GM13977 (cell line): ENCODE measurements around the gene SMPD4.
"Not testable (repeated sequence)": the region's sequence is repeated elsewhere in the genome, so short reads cannot be mapped to it uniquely, and the experiment has no call there.

Experiments
- DNase-seq: peaks from one replicate; pipeline ENCODE4 v3.0.0; 2012; ENCODE audit warnings: low spot score
- CTCF ChIP-seq: IDR thresholded peaks from 2 replicates; pipeline ENCODE4 v1.5.1; 2012; ENCODE audit warnings: mild to moderate bottlenecking, control low read depth; ENCODE audit not compliant: insufficient read depth; ENCODE audit errors: extremely low read depth, missing control alignments
- in situ Hi-C: fragments of 300-500 bp; cut with MboI; formaldehyde crosslinking; loops from one replicate; pipeline ENCODE4 v1.12.0; 2022; ENCODE audit warnings: low sequenced_read_pairs, low pct_unique_long_range_greater_than_20kb, mixed read lengths, inconsistent platforms; ENCODE audit not compliant: unreplicated experiment

SMPD4 gene

GRCh38 chr2:130169896-130170295 lies 11.5 kb downstream of the SMPD4 start:
- DNase-seq: no peak
- in situ Hi-C loops: loop anchor here (25.0 kb wide), 1 partner anchor 142 kb away; no protein-coding TSS in a partner anchor
- TF ChIP-seq CTCF: no peak

GRCh38 chr2:130169163-130169562 lies 12.2 kb downstream of the SMPD4 start:
- in situ Hi-C loops: loop anchor here (25.0 kb wide), 1 partner anchor 143 kb away; no protein-coding TSS in a partner anchor
- DNase-seq: not testable (repeated sequence)

GRCh38 chr2:130166611-130167010 lies 14.8 kb downstream of the SMPD4 start:
- in situ Hi-C loops: loop anchor here (25.0 kb wide), 1 partner anchor 146 kb away; no protein-coding TSS in a partner anchor
- not testable (repeated sequence) for DNase-seq

DNA sequence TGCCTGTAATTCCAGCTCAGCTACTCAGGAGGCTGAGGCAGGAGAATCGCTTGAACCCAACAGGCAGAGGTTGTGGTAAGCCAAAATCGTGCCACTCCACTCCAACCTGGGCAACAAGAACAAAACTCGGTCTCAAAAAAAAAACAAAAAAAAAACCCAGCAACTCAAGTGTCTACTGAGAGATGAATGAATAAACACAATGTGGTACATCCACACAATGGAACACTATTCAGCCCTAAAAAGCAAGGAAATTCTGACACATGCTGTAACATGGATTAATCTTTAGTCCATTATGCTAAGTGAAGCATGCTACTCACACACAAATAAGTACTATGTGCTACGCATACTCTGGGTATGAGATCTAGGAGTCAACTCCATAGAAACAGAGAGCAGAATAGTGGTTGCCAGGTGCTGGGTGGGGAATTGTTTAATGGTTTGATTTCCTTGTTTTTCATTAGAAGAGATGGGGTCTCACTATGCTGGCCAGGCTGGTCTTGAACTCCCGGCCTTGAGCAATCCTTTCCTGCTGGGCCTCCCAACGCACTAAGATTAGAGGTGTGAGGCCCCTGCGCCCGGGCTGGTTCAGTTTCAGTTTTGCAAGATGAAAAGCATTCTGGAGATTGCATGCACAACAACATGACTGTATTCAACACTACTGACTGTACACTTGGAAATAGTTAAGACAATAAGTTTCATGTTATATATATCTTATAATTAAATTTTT lies 15.9 kb downstream of the SMPD4 start:
- TF ChIP-seq CTCF: no peak
- in situ Hi-C loops: loop anchor here (25.0 kb wide), 1 partner anchor 147 kb away; no protein-coding TSS in a partner anchor
- no peak for DNase-seq

DNA sequence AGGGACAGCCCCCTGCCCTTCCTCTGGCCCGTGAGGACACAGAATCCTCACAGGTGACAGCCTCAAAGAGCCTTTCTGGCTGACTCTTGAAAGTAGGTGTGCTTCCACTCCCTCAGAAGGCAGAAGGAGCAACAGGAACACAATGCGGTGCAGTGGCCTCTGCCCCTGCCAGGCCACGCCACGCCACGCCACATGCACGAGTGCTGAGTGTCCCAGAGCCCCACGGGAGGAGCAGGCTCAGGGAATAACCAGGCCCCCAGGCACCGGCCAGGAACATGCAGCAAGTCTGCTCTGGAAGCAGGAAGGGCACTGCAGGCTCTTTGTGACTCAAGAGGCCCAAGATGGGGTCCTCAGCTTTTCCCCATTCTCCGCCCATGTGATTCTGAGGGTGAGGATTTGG lies 18.4 kb downstream of the SMPD4 start:
- no peak for TF ChIP-seq CTCF
- in situ Hi-C loops: loop anchor here (25.0 kb wide), 1 partner anchor 149 kb away; no protein-coding TSS in a partner anchor
- no peak for DNase-seq

- in situ Hi-C loops: loop anchor here (25.0 kb wide), 1 partner anchor 150 kb away; no protein-coding TSS in a partner anchor
- DNase-seq: not testable (repeated sequence)
Measured at GRCh38 chr2:130162486-130162885, 18.9 kb downstream of the SMPD4 start.

GRCh38 chr2:130160838-130161705 lies 20.3 kb downstream of the SMPD4 start:
- in situ Hi-C loops: loop anchor here (25.0 kb wide), 1 partner anchor 151 kb away; no protein-coding TSS in a partner anchor
- DNase-seq: not testable (repeated sequence)

GRCh38 chr2:130160131-130160530 lies 21.3 kb downstream of the SMPD4 start:
- in situ Hi-C loops: loop anchor here (25.0 kb wide), 1 partner anchor 152 kb away; no protein-coding TSS in a partner anchor
- no peak for TF ChIP-seq CTCF
- no peak for DNase-seq

DNA sequence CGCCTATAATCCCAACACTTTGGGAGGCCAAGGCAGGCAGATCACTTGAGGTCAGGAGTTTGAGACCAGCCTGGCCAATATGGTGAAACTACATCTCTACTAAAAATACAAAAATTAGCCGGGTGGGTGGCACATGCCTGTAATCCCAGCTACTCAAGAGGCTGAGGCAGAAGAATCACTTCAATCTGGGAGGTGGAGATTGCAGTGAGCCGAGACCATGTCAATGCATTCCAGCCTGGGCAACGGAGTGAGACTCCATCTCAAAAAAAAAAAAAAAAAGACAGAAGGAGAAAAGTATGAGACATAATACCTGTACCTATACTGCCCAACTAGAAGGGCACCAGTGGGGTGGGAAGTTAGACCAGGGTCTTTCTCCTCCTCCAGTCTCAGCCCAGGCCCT lies 22.0 kb downstream of the SMPD4 start:
- not testable (repeated sequence) for DNase-seq
- in situ Hi-C loops: loop anchor here (25.0 kb wide), 1 partner anchor 153 kb away; no protein-coding TSS in a partner anchor
